Mesenchymal stem cell (in vitro differentiated cells and primary cell): ENCODE results near the gene CTDNEP1.

Experiments
- DNase-seq: peaks from one replicate; pipeline ENCODE4 v3.0.0-alpha.2; 2013
- H2AFZ ChIP-seq: one replicate; pipeline ENCODE4 v1.6.1; 2013; ENCODE audit warnings: low read depth, mild to moderate bottlenecking, control low read depth, inconsistent platforms, low read length, moderate library complexity
- H2AK5ac ChIP-seq: 2 replicates; pipeline ENCODE4 v1.6.1; 2013; ENCODE audit warnings: low read length, moderate library complexity, mild to moderate bottlenecking, inconsistent platforms; ENCODE audit not compliant: severe bottlenecking
- H2BK120ac ChIP-seq: one replicate; pipeline ENCODE4 v1.6.1; 2013; ENCODE audit warnings: low read depth, mild to moderate bottlenecking, inconsistent platforms, low read length, moderate library complexity
- H2BK12ac ChIP-seq, 2 experiments: one replicate each; pipeline ENCODE4 v1.6.1; 2013; ENCODE audit warnings: inconsistent platforms in 2 of 2, low read length in 2 of 2, mild to moderate bottlenecking in 2 of 2, moderate library complexity in 2 of 2, control low read depth in 1 of 2
- H2BK15ac ChIP-seq: one replicate; pipeline ENCODE4 v1.6.1; 2013; ENCODE audit warnings: mild to moderate bottlenecking, low read depth, inconsistent platforms; ENCODE audit not compliant: poor library complexity, severe bottlenecking
- H2BK5ac ChIP-seq: 2 replicates; pipeline ENCODE4 v1.6.1; 2013; ENCODE audit warnings: low read depth, mild to moderate bottlenecking, low read length, control low read depth, inconsistent platforms; ENCODE audit not compliant: poor library complexity, severe bottlenecking
- H3K14ac ChIP-seq, 2 experiments: one replicate each; pipeline ENCODE4 v1.6.1; 2013; ENCODE audit warnings: inconsistent platforms in 2 of 2, low read length in 2 of 2, control low read depth in 1 of 2, mild to moderate bottlenecking in 1 of 2, moderate library complexity in 1 of 2
- H3K18ac ChIP-seq, 2 experiments: one replicate each; pipeline ENCODE4 v1.6.1; 2013; ENCODE audit warnings: inconsistent platforms in 2 of 2, low read length in 2 of 2, control low read depth in 1 of 2, low read depth in 1 of 2, mild to moderate bottlenecking in 1 of 2
- H3K23ac ChIP-seq, 2 experiments: one replicate each; pipeline ENCODE4 v1.6.1; 2013; ENCODE audit warnings: inconsistent platforms in 2 of 2, low read length in 2 of 2, mild to moderate bottlenecking in 2 of 2, moderate library complexity in 2 of 2, control low read depth in 1 of 2
- H3K27ac ChIP-seq: 2 replicates; pipeline ENCODE4 v1.5.1; 2013; ENCODE audit warnings: mild to moderate bottlenecking, moderate library complexity, low read length, control low read depth, inconsistent platforms; ENCODE audit not compliant: poor library complexity, severe bottlenecking
- H3K27me3 ChIP-seq, 2 experiments: 2 replicates each; pipeline versions ENCODE4 v1.6.1 to v1.7.0; 2013; ENCODE audit warnings: low read length in 2 of 2, mild to moderate bottlenecking in 2 of 2, moderate library complexity in 2 of 2, control low read depth in 1 of 2, inconsistent platforms in 1 of 2; ENCODE audit not compliant: control insufficient read depth in 1 of 2, insufficient read depth in 1 of 2
- H3K36me3 ChIP-seq, 2 experiments: 2 replicates each; pipeline versions ENCODE4 v1.6.1 to v1.7.0; 2013; ENCODE audit warnings: low read length in 2 of 2, control low read depth in 1 of 2, inconsistent platforms in 1 of 2, low read depth in 1 of 2, mild to moderate bottlenecking in 1 of 2; ENCODE audit not compliant: insufficient read depth in 2 of 2, control insufficient read depth in 1 of 2
- H3K4ac ChIP-seq, 2 experiments: one replicate each; pipeline ENCODE4 v1.6.1; 2013; ENCODE audit warnings: inconsistent platforms in 2 of 2, low read length in 2 of 2, mild to moderate bottlenecking in 2 of 2, moderate library complexity in 2 of 2, control low read depth in 1 of 2, low read depth in 1 of 2
- H3K4me1 ChIP-seq: 2 replicates; pipeline ENCODE4 v1.6.1; 2013; ENCODE audit warnings: low read depth, low read length, control low read depth; ENCODE audit not compliant: control insufficient read depth, insufficient read depth
- H3K4me2 ChIP-seq: 2 replicates; pipeline ENCODE4 v1.6.1; 2013; ENCODE audit warnings: low read length, mild to moderate bottlenecking, inconsistent platforms; ENCODE audit not compliant: poor library complexity, severe bottlenecking
- H3K4me3 ChIP-seq, 2 experiments: 2 replicates each; pipeline versions ENCODE4 v1.5.1 to v1.7.0; 2013; ENCODE audit warnings: low read length in 2 of 2, mild to moderate bottlenecking in 2 of 2, control low read depth in 1 of 2, low read depth in 1 of 2; ENCODE audit not compliant: insufficient read depth in 1 of 2
- H3K79me1 ChIP-seq: replicated peaks from 2 replicates; pipeline ENCODE4 v1.6.1; 2013; ENCODE audit warnings: mild to moderate bottlenecking, control low read depth, low read length, inconsistent platforms; ENCODE audit not compliant: poor library complexity, severe bottlenecking
- H3K9ac ChIP-seq: 2 replicates; pipeline ENCODE4 v1.7.0; 2013; ENCODE audit warnings: mild to moderate bottlenecking, low read length, moderate library complexity
- H3K9me3 ChIP-seq: 2 replicates; pipeline ENCODE4 v1.7.0; 2013; ENCODE audit warnings: mild to moderate bottlenecking, low read length; ENCODE audit not compliant: control insufficient read depth
- H4K8ac ChIP-seq: one replicate; pipeline ENCODE4 v1.6.1; 2013; ENCODE audit warnings: inconsistent platforms, mild to moderate bottlenecking, low read length, moderate library complexity
- H4K91ac ChIP-seq: one replicate; pipeline ENCODE4 v1.6.1; 2013; ENCODE audit warnings: mild to moderate bottlenecking, low read length, inconsistent platforms
- WGBS: methylation state at CpG from one replicate; pipeline ENCODE4 v1.1.7; 2013; ENCODE audit warnings: mixed read lengths; 5-methylcytosine and 5-hydroxymethylcytosine counted together

CTDNEP1 gene

GRCh38 chr17:7219229-7219811, 32.2 kb downstream of the CTDNEP1 start:
- Histone ChIP-seq H3K23ac (no peak overlapping the region), H3K27ac (peak overlapping the region; percentile 43), H2AFZ (peak overlapping the region; percentile 67), H4K91ac (peak overlapping the region; percentile 0), H2BK5ac (no peak overlapping the region), H2AK5ac (peak overlapping the region; percentile 38), H3K9ac (peak overlapping the region; percentile 96), H3K79me1 (peaks cover 18% of the 10 kb centered on the region), H4K8ac (peak overlapping the region; percentile 67), H3K4me2 (peak overlapping the region; percentile 85), H3K18ac (peak overlapping the region; percentile 23 to 72), H2BK15ac (no peak overlapping the region), H3K36me3 (peaks cover 34 to 37% of the 10 kb centered on the region in 2 experiments), H2BK12ac (peak overlapping the region; percentile 70 to 74), H3K27me3 (no peaks in the 10 kb centered on the region), H3K9me3 (no peaks in the 10 kb centered on the region), H3K14ac (peak overlapping the region in 1 of 2 experiments; percentile 68), H3K4me3 (peak overlapping the region in 1 of 2 experiments; percentile 88), H3K4ac (peak overlapping the region; percentile 36 to 77), H2BK120ac (peak overlapping the region; percentile 4), H3K4me1 (peaks cover 64% of the 10 kb centered on the region)
- WGBS, result 21% methylated on average over 12 of the region's 12 CpGs
- no peak for DNase-seq

- Histone ChIP-seq H3K18ac (peak overlapping the region; percentile 38 to 45), H3K14ac (no peak overlapping the region), H2BK5ac (no peak overlapping the region), H3K9me3 (no peaks in the 10 kb centered on the region), H2AK5ac (peak overlapping the region; percentile 38), H3K23ac (no peak overlapping the region), H3K9ac (peak overlapping the region; percentile 96), H3K27me3 (no peaks in the 10 kb centered on the region), H4K91ac (peak overlapping the region; percentile 57), H2BK12ac (peak overlapping the region; percentile 70 to 75), H3K4ac (peak overlapping the region in 1 of 2 experiments; percentile 36), H3K79me1 (peaks cover 18% of the 10 kb centered on the region), H3K4me3 (no peak overlapping the region), H2AFZ (no peak overlapping the region), H3K27ac (no peak overlapping the region), H2BK15ac (no peak overlapping the region), H4K8ac (peak overlapping the region; percentile 91), H2BK120ac (peak overlapping the region; percentile 58), H3K36me3 (peaks cover 28 to 31% of the 10 kb centered on the region in 2 experiments), H3K4me1 (peaks cover 62% of the 10 kb centered on the region), H3K4me2 (no peak overlapping the region)
- DNase-seq, result no peak
- WGBS, result 84% methylated on average over 6 of the region's 6 CpGs
These were observed 32.8 kb downstream of the CTDNEP1 start for GRCh38 chr17:7218758-7219157.

GRCh38 chr17:7218166-7218565, 33.4 kb downstream of the CTDNEP1 start:
- Histone ChIP-seq H2AK5ac (peak overlapping the region; percentile 80), H3K4me1 (peaks cover 59% of the 10 kb centered on the region), H3K79me1 (peaks cover 19% of the 10 kb centered on the region), H4K8ac (peak overlapping the region; percentile 91), H2BK12ac (peak overlapping the region; percentile 18 to 56), H3K4ac (peak overlapping the region; percentile 29 to 76), H2AFZ (no peak overlapping the region), H4K91ac (peak overlapping the region; percentile 48), H3K36me3 (peaks cover 22 to 25% of the 10 kb centered on the region in 2 experiments), H2BK5ac (no peak overlapping the region), H3K27me3 (no peaks in the 10 kb centered on the region), H3K9me3 (no peaks in the 10 kb centered on the region), H3K23ac (peak overlapping the region in 1 of 2 experiments; percentile 60), H3K18ac (peak overlapping the region; percentile 84 to 86), H3K14ac (peak overlapping the region in 1 of 2 experiments; percentile 12), H3K4me3 (peak overlapping the region; percentile 27 to 81), H3K27ac (peak overlapping the region; percentile 21), H3K4me2 (peak overlapping the region; percentile 73), H2BK120ac (peak overlapping the region; percentile 82), H3K9ac (peak overlapping the region; percentile 94), H2BK15ac (peak overlapping the region; percentile 98)
- WGBS, result 86% methylated on average over 6 of the region's 6 CpGs
- no peak for DNase-seq

GRCh38 chr17:7217113-7217987, 34.2 kb downstream of the CTDNEP1 start:
- Histone ChIP-seq H3K36me3 (peaks cover 14 to 17% of the 10 kb centered on the region in 2 experiments), H3K4me3 (peak overlapping the region; percentile 66 to 85)
- WGBS, result 4% methylated on average over 22 of the region's 32 CpGs

More at GRCh38 chr17:7217113-7217987, 34.2 kb downstream of the CTDNEP1 start:
- Histone ChIP-seq H4K8ac (peak overlapping the region; percentile 79), H3K4ac (peak overlapping the region; percentile 29 to 76), H3K14ac (peak overlapping the region in 1 of 2 experiments; percentile 53), H3K4me2 (peak overlapping the region; percentile 92), H3K4me1 (peaks cover 51% of the 10 kb centered on the region), H2BK12ac (peak overlapping the region; percentile 18 to 59), H3K79me1 (peaks cover 17% of the 10 kb centered on the region), H3K23ac (no peak overlapping the region), H3K27me3 (no peaks in the 10 kb centered on the region), H3K9ac (peak overlapping the region; percentile 94), H3K27ac (peak overlapping the region; percentile 21), H2BK15ac (peak overlapping the region; percentile 93), H2AFZ (no peak overlapping the region), H2BK5ac (no peak overlapping the region), H3K18ac (peak overlapping the region; percentile 37 to 86), H2AK5ac (peak overlapping the region; percentile 80), H4K91ac (peak overlapping the region; percentile 48), H2BK120ac (peak overlapping the region; percentile 98), H3K9me3 (no peaks in the 10 kb centered on the region)
- peak; percentile 81 for DNase-seq
